Measurements from ENCODE around the gene DHX36. TPM values are rescaled to one million over a fixed set of nuclear protein-coding genes. Genes with fewer than 3 reads are reported as not detected.

Gene DHX36
- total and polyA plus RNA-seq, 2 of the 4 experiments (the other 2 are of a cell fraction): 27.1 to 30.2 TPM

GRCh38 chr3:154367221-154367620, 42.9 kb upstream of the DHX36 start:
- H2BK15ac ChIP-seq (ENCODE audit: low read depth, low read length): no peak overlapping the region
- H3K27me3 ChIP-seq (ENCODE audit: control insufficient read depth, insufficient read depth, low read length): no peaks in the 10 kb centered on the region
- no peaks in the 10 kb centered on the region for H3K79me1 ChIP-seq (ENCODE audit: low read depth in 1 of 2, low read length in 2 of 2)
- H3K23ac ChIP-seq (ENCODE audit: low read depth, low read length): no peak overlapping the region
- no peak overlapping the region for H3K56ac ChIP-seq (ENCODE audit: extremely low read depth, insufficient read depth, low read length)
- H3K4me2 ChIP-seq (ENCODE audit: low read depth, low read length): no peak overlapping the region
- ATAC-seq (ENCODE audit: low read depth): no peak
- CTCF ChIA-PET: no interaction called here
- H3K9me1 ChIP-seq (ENCODE audit: insufficient read depth, low read length): no peaks in the 10 kb centered on the region
- no peak overlapping the region for H3K18ac ChIP-seq (ENCODE audit: low read depth, low read length)
- H3K9ac ChIP-seq (ENCODE audit: low read depth, low read length): no peak overlapping the region
- H2AFZ ChIP-seq (replicated peaks; ENCODE audit: low read length, poor library complexity): no peak overlapping the region
- in situ Hi-C loops (cut with MboI; ENCODE audit: low sequenced_read_pairs): no loop called here
- TF ChIP-seq RAD21 (IDR thresholded peaks at IDR 0.05; ENCODE audit: low read length): no peak
- no peak for TF ChIP-seq NFE2L2 (IDR thresholded peaks at IDR 0.05; ENCODE audit: low read depth, low read length)
- no peak for TF ChIP-seq SMC3 (IDR thresholded peaks at IDR 0.05; ENCODE audit: low read depth, low read length)
- no peak for TF ChIP-seq POLR2A (IDR thresholded peaks at IDR 0.05; ENCODE audit: low read depth, low read length)
- TF ChIP-seq BHLHE40 (IDR thresholded peaks at IDR 0.05; ENCODE audit: low read depth, low read length): no peak
- no peak for DNase-seq
- POLR2A ChIA-PET (ENCODE audit: unreplicated experiment): no interaction called here
- H4K20me1 ChIP-seq (ENCODE audit: insufficient read depth, low read length): no peaks in the 10 kb centered on the region
- H2AK5ac ChIP-seq (ENCODE audit: low read depth, low read length): no peak overlapping the region
- H4K5ac ChIP-seq (ENCODE audit: low read depth, low read length): no peak overlapping the region
- no peak overlapping the region for H2BK20ac ChIP-seq (ENCODE audit: low read depth, low read length)
- dilution Hi-C loops (cut with HindIII; ENCODE audit: low sequenced_read_pairs, unreplicated experiment): no loop called here
- no peak overlapping the region for H2BK120ac ChIP-seq (ENCODE audit: low read depth, low read length)
- H2BK5ac ChIP-seq (ENCODE audit: low read depth, low read length, poor library complexity, severe bottlenecking): no peak overlapping the region
- no peak overlapping the region for H4K91ac ChIP-seq (ENCODE audit: insufficient read depth, low read depth, low read length)
- no peaks in the 10 kb centered on the region for H3K4me1 ChIP-seq (ENCODE audit: control insufficient read depth, insufficient read depth, low read length)
- H3K36me3 ChIP-seq (ENCODE audit: control insufficient read depth, insufficient read depth, low read length): no peaks in the 10 kb centered on the region
- no peak overlapping the region for H3K4ac ChIP-seq (ENCODE audit: low read depth, low read length)
- H3K14ac ChIP-seq (replicated peaks; ENCODE audit: low read depth, low read length): no peak overlapping the region
- no TSS peak for BruUV-seq (replicated peaks)
- H3K4me3 ChIP-seq (ENCODE audit: insufficient read depth, low read depth, low read length): no peak overlapping the region
- H3K9me3 ChIP-seq (ENCODE audit: control insufficient read depth, insufficient read depth, low read length): 0 out of 2 replicates have a peak, but pooled peaks cover 1% of the 10 kb centered on the region
- H2AK9ac ChIP-seq (replicated peaks; ENCODE audit: low read depth, low read length, poor library complexity): no peak overlapping the region
- H3K27ac ChIP-seq (ENCODE audit: insufficient read depth, low read length): no peak overlapping the region
- no CpG with 5 or more reads among the region's 3 CpGs for WGBS, 2 experiments (ENCODE audit: extremely low coverage in 2 of 2, insufficient read length in 1 of 2)
- intact Hi-C loops (cut with micrococcal nuclease): no loop called here
- no peak overlapping the region for H4K8ac ChIP-seq (ENCODE audit: low read depth in 2 of 2, low read length in 2 of 2)

Measured in IMR-90 (cell line).